ENCODE results near the gene DCHS1. TPM values are rescaled to one million over a fixed set of nuclear protein-coding genes. Genes with fewer than 3 reads are reported as not detected.

The DCHS1 gene
- total RNA-seq, 1 experiment from 2014 or later = 0.19 TPM

DNA sequence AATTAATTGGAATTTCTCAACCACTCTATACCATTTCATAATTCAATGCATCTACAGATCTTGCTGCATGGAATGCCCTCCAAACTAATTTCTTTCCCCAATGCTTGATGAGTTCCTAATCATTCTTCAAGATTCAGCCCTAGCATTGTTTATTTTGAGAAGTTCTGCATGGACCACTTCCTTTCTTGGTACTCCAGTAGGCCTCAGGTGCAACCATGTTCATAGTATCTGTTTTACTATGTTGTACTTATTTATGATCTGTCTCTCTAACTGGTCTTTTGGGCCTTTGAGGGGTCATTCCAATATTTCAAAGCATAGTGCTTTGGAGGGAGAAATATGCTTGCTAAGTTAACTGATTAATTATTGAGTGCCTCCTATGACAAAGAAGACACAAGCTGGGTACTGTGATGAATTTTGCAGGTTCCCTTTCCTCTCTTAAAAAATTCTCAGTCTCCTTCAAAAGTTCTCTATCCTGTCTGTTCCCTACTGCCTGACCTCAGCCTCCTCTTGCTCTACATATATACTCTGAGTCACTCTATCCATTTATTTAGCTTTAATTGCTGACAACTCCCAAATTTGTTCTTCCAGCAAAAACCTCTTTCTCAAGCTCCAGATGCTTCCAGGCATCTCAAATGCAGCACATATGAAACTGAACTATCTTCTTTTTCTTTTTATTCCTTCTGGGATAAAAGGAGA lies 18.1 kb upstream of the DCHS1 start:
- DNase-seq (ENCODE audit: low spot score) = no peak

DNA sequence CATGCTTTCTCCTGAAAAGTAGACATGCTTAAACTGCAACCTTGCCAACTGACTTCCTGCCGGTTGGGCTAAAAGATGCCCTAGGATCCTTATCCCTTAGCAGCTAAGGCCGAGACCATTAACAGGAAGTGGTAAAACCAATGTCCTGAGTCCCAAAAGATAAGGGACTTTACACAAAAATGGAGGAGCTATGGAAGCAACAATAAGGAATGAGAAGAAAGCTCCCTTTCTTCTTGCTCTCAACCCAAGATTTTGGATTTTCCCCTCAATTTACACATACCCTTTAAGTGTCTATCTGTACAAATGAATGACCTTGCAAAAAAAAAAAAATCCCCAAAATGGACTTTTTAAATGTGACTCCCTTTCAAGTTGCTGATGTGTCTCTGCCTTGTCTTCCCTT lies 16.4 kb upstream of the DCHS1 start:
- no peak for DNase-seq (ENCODE audit: low spot score)

DNA sequence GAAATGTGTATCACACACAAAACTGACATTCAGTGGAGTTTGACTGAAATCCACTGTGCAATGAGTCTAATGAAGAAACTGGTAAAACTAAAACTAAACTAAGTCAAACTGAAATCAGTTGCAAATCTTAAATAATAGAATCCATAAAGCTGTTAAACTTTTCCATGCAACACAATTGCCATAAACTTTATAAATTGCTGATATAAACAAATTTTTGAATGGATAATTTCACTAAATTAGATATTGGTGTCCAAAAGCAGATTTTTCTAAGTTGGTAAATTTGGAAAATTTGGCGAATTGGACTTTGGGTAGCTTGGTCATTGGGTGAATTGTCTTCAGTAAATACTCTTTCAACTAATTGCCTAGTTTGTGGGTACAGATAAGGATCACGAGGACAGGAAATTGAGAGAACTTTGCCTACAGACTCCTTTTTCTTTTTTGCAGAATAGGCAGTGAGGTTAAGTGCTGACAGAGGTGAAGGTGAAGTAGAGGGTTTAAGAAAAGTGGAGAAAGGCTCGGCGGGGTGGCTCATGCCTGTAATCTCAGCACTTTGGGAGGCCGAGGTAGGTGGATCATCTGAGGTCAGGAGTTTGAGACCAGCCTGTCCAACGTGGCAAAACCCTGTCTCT lies 14.7 kb upstream of the DCHS1 start:
- DNase-seq (ENCODE audit: low spot score) = no peak

DNA sequence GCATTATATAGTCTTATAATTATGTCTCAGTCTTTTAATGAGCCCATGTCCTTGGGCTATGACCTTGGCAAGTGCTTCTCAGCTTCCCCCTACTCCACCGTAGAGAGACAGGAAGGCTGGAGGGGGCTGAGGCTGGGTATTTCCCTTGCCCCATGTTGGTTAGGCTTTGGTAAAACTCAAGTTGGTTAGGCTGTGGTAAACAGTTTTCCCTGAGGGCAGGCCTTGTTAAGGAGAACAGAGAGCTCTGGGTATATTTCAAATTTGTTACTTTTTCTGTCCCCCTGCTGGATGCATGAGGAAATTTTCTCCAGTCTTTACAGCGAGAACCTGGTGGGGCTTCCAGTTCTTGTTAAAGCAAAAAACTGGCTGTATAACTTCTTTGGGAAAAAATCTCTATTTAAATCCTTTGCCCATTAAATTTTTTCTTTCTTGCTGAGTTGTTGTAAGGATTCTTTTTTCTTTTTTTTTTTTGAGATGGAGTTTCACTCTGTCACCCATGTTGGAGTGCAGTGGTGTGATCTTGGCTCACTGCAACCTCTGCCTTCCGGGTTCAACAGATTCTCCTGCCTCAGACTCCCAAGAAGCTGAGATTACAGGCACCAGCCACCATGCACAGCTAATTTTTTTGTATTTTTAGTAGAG lies 12.2 kb upstream of the DCHS1 start:
- DNase-seq (ENCODE audit: low spot score) = no peak

DNA sequence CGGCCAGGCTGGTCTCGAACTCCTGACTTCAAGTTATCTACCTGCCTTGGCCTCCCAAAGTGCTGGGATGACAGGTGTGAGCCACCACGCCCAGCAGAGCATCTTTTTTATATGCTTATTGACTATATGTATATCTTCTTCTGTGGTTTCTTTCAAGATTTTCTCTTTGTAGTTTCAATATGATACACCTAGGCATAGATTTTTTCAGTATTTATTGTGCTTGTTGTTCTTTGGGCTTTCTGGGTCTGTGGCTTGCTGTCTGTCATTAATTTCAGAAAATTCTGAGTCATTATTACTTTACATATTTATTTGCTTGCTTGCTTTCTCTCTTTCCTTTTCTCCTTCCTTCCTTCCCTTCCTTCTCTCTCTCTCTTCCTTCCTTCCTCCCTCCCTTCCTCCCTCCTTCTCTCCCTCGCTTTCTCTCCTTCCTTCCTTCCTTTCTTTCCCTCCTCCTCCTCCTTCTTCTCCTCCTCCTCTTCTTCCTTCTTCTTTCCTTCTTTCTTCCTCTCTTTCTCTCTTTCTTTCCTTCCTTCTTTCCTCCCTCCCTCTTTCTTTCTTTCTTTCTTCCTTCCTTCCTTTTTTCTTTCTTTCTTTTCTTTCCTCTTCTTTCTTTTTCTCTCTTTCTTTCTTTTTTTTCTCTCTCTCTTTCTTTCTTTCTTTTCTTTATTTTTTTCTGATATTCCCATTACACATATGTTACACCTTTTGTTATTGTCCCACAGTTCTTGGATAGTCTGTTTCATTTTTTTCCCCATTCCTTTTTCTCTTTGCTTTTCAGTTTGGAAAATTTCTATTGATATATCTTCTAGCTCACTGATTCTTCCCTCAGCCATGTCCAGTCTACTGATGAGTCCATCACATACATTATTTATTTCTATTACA lies 10.9 kb upstream of the DCHS1 start:
- DNase-seq (ENCODE audit: low spot score) = no peak

DNA sequence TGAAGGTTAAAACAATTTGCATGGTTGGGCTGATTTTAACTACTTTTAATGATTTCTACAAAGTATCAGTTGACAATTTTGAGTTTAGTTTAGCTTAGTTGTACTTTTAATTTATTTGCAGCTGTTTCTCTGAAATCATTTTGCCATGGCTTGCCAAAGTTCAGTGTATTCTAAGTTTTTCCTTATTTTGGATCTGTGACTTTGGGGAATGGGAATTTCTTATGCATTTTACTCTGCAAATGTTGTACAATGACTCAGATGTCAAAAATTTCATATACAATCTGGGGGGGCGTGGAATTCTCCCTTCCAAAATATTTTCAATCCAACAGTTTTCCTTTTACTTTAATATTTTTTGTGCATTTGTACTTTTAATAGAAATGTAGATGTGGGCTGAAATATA lies 8.9 kb upstream of the DCHS1 start:
- no peak for DNase-seq (ENCODE audit: low spot score)

DNA sequence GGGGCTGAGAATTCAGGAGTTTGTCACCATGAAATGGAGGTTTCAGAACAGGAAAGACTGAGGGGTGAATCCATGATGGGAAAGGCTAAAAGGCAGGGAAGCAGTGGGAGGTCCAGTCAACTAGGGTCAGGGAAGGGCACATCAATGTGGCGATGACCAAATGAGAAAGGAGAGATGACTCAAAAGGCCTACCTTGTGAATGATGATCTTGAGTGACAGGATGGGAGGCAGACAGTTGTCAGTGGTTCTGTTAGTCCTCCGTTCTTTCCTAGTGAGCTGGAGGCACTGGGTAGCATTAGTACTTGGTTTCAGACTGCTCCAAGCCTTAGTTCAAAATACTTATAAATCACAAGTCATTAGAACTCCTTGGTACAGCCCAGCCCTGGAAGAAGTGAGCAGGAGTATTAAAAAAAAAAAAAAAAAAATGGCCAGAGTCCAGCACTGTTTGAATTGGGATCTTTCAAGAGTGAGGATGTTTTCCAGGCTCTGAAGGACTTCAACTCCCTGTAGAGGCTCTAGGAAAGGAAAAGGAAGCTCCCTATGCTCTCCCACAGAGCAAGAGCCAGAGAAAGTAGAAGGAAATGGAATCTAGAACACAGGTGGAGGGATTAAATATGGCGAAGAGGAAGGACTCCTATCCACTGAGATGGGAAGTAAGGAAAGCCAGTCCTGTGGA lies 8.3 kb upstream of the DCHS1 start:
- no peak for DNase-seq (ENCODE audit: low spot score)

DNA sequence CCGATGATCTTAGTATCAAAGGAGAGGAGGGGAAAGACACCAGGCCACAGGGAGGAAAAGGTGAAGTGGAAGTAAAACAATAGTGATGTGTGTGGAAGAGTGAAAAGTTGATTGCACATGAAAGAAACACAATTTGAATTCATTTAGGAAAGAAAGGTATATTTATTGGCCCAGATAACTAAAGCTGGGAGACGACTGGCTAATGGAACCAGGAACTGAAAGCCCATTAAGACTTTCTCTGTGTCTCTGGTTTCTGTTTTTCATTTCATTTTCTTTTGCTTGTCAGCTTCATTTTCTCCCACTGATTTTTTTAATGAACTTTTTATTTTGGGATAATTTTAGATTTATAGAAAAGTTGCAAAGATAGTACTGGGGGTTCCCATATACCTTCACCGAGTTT lies 5.1 kb upstream of the DCHS1 start:
- no peak for DNase-seq (ENCODE audit: low spot score)

DNA sequence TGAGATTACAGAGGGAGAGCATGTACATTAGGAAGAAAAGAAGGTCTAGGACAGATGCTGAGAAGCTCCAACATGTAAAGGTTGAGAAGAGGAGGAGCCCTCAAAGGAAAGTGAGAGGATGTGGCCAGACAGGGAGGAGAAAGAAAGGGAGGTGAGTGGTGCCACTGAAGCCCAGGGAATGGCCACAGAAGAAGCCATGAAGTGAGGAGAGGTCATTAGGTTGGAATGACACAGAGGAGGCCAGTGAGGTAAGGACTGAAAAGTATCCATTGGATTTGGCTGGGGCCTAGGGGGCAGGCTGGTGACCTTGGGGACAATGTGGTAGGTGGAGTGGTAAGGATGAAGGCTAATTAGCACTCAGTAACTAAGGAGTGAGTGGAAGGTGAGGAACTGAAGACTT lies 3.0 kb upstream of the DCHS1 start:
- no peak for DNase-seq (ENCODE audit: low spot score)

DNA sequence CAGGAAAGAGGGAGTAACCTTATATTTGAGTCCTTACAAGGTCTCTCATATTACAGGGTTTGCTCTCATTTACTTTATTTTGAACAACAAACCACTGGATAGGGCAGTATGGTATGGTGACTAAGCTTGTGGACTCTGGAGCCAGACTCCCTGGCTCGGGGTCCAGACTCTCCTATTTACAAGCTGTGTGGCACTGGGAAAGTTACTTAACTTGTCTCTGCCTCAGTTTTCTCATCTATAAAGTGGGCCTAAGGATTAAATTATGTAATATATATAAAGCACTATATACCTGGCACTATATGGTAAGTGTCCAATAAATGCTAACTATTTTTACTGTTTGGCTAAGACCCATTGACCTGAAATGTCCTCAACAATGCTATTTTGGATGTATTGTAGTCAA lies 1.7 kb upstream of the DCHS1 start:
- no peak for DNase-seq (ENCODE audit: low spot score)

DNA sequence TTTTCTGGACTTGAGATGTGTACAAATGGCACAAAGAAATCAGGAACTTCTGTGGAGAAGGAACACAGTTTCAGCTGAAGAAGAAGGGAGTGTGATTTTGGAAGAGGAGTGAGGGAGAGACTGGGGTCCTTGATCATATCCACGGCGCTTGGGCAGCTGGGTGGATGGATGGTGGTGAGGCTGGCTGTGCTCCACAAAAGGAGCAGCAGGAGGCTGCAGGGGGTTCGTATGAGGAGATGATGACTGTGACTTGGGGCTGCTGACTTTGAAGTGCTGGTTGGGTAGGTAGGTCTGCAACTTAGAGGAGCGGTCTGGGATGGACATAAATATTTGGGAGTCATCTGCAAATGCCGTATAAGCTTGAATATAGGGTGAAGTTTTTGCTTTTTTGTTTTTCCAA lies 1.3 kb upstream of the DCHS1 start:
- DNase-seq (ENCODE audit: low spot score) = no peak

DNA sequence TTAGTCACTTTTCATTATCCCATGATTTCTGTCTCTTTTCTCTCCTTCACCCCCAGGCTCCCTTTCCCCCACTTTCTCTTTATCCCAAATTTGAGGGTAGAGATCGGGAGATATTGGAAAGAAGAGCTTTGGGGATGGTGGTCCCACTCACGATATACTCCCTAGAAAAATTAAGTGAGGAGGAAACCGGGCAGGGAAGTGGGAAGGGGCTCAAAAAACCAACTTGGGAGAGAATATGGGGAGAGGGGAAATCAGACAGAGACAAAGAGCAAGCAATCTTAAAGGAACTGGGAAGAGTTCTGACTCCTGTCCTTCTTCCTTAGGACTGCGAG lies 941 bp upstream of the DCHS1 start:
- DNase-seq (ENCODE audit: low spot score) = no peak

DNA sequence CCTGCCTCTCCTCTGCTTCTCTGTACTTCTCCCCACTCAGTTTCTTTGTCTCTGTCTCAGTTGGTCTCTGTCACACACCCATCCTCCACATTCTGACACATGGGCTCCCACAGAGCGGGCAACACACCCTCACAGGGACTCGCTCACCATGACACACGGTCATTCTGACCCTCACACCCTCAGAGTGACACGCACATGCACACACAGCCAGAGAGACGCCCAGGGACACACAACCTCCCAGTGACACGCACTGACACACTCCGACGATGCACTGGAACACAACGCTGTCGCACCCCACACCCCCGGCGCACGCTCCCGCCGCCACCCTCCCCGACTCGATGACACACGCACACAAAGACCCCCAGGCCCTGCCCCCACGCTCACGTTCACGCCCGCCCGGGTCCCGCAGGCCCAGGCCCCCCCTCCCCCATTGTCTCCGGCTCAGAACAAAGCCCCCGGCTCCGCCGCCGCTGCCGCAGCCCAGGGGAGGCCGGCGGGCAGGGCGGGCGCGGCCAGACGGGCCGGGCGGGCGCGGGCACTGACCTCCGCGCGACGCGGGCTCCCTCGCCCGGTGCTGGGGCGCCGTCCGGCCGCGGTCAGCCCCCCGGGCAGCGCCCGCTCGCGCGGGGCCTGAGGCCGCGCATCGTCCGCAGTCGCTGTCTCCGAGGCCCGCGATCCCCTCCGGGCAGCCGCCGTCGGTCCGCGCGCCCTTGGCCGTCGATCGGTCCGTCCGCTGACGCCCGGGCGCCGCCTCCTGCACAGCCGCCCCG lies 404 bp downstream of the DCHS1 start:
- no peak for DNase-seq (ENCODE audit: low spot score)

DNA sequence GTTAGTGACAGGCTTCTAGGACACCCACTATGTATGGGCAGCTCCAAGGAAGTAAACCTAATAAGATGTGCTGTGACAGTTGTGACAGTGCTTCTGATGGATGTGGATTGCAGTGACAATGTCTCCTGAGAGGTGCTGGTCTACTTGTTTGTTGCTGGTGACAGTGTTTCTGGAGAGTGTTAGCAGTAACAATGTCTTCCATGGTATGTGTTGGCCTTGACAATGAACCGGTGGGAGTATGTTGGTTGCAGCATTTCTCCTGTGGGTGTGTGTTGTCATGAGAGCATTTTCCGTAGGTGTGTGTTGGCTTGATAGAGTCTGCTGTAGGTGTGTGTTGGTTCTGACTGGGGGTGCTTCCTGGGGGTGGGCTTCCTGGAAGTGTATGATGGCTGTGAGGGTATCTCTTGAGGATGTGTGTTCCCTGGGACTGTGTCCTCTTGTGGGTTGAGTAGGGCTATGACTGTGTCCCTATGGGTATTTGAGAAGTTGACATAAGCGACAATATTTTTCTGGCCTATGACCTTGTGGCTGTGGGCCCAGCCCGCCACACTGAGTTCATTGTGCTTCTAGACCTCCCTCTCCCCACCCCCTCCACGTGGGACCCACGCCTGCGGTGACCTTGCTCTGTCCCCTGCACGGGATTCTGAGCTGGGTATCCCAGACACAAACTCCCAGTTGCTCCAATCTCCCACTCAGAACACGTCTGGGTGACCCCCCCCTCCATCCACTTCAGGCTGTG lies 1.2 kb downstream of the DCHS1 start:
- DNase-seq (ENCODE audit: low spot score) = no peak

DNA sequence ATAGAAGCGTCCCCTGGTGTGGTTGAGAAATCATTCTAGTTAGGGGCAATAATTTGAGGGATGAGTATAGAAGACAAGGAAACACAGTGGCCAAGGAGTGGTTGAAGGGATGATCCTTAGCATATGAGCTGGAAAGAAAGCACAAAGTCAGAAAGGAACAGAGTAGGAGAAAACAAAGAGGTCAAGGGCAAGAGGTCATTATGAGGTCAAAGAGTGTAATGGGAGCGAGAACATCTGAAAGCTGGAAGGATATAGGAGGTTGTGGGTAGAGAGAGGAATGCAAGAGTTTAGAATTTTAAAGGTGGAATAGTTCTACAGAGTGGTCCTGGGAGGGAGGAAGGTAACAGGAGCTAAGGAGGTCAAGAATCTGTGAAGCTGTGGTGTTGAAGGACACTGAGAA lies 2.0 kb downstream of the DCHS1 start:
- DNase-seq (ENCODE audit: low spot score) = no peak

DNA sequence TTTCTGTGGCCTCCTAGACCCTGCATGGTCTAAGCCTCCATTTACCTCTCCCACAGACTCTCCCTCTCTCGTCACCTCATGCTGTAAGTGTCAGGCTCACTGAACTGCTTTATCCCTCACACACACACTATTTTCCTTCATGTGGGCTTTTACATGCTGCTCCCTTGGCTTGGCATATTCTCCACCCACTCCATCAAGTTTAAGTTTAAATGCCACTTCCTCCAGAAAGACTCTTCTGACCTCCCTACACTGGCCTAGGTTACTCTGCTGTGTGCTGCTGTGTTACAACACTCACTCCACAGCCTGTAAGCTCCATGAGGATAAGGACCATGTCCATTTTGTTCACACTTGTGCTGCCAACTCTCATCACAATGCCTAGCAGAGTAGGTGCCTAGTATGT lies 2.5 kb downstream of the DCHS1 start:
- DNase-seq (ENCODE audit: low spot score) = no peak

DNA sequence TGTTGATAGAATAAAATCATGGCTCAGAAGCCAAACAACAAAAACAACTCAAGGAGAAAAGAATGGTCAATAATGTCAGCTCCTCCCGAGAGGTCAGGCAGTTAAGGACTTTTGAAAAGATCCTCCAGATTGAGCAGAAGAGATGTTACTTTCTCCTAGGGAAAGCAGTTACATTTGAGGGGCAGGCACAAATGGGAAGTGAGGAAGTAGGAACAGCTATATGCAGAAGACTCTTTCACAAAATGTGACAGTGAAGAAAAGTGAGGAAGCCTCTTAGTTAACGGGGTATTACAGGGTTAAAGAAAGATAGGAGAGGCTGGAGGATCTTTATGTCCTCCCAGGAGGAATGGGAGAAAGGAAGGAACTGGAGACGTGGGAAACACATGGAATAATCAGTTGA lies 3.4 kb downstream of the DCHS1 start:
- no peak for DNase-seq (ENCODE audit: low spot score)

DNA sequence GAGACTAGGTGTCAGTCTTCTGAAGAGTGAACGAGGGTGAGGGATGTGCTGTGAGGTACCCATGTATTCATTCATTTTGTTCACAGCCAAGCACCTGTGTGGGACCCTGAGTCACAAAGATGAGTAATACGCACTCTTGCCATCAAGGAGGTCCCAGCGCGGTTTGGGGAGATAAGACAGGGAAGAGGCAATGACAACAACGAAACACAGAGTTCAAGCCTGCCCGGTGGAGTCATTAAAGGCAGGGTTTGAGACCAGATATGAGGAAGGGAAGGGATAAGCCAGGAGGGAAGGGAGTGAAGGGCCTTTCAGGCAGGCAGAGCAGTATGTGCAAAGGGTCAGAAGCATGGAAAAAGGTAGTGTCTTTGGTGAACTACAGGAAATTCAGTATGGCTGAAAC lies 4.6 kb downstream of the DCHS1 start:
- no peak for DNase-seq (ENCODE audit: low spot score)

DNA sequence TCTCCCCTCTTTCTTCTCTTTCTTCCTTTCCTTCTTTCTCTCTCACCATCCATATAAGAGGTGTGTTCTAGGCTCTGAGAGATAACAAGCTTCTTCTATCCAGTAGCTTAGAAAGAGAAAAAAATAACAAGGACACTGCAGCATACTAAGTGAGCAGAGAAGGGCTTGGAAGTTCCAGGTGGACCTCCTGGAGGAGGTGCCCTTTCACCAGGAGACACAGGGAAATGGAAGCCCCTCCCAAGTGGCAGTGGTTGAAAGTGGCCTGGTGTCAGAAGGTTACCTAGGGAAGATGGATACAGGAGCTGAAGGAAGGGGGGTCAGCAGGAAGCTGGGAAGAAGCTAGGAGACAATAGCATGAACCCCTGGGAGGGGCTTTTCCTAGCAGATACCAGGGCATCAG lies 5.5 kb downstream of the DCHS1 start:
- DNase-seq (ENCODE audit: low spot score) = no peak

DNA sequence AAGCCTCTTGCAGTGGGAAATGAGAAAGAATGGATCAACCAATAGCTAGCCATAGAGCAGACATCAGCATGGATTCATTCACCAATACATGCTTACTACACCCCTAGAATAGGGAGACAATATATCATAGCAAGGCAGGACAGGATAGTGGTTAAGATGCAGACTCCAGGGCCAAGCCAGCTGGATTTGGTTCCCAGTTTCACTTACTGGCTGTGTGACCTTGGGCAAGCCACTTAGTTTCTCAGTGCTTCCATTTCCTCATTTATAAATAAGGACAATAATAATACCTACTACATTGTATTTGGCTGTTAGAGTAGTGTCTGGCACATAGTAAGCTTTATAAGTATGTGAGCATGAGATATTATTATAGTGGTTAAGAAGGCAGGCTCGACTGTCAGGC lies 7.1 kb downstream of the DCHS1 start:
- DNase-seq (ENCODE audit: low spot score) = no peak

DNA sequence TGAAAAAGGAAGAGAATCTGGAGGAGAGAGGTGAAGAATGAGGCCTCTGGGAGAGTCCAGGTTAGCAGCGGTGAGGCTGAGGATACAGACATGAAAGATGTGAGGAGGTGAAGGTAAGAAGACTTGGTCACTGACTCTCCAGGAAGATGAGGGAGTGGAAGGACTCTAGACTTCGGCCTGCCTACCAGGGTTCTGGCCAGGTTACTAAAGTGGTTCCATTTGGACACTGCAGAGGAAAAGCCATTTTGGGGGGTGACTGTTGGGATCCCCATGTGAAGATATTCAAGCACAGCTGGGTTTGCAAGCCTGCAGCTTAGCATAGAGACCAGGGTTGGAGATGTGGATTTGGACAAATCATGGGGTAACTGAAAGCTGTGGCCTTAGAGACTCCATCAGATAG lies 7.8 kb downstream of the DCHS1 start:
- no peak for DNase-seq (ENCODE audit: low spot score)

All from H4 (cell line).